Naive thymus-derived CD4-positive, alpha-beta T cell (primary cell): ENCODE data around the gene APOL4. TPM values are rescaled to one million over a fixed set of nuclear protein-coding genes. Genes with fewer than 3 reads are reported as not detected.
"Not testable (repeated sequence)": the region's sequence is repeated elsewhere in the genome, so short reads cannot be mapped to it uniquely, and the experiment has no call there.

Experiments used
- ATAC-seq: fragments of 150-1000 bp; cut with Tn5 transposase; 2 replicates; pipeline ENCODE4 v1.10.0; 2021; ENCODE audit warnings: mild to moderate bottlenecking, moderate library complexity
- CTCF ChIA-PET: fragments of 350-600 bp; sonication (Branson Sonifier 250); formaldehyde crosslinking; loops from one replicate; lab custom pipeline; 2021; ENCODE audit warnings: antibody characterized with exemption; lab: Charles Lee
- POLR2A ChIA-PET: fragments of 350-600 bp; sonication (Branson Sonifier 250); formaldehyde crosslinking; loops from one replicate; lab custom pipeline; 2021; ENCODE audit warnings: antibody characterized with exemption, inconsistent platforms; lab: Charles Lee
- DNase-seq, 9 donors: peaks; one replicate each; pipeline versions ENCODE4 v3.0.0 to v3.0.0-alpha.2; 2020 to 2022; ENCODE audit warnings: mixed read lengths in 1 of 9
- H3K27ac ChIP-seq: one replicate; pipeline ENCODE4 v1.7.0; 2013; ENCODE audit warnings: mild to moderate bottlenecking, low read depth, low read length, moderate library complexity
- H3K27me3 ChIP-seq, 2 donors: one replicate each; pipeline ENCODE4 v1.7.0; 2013; ENCODE audit warnings: low read length in 2 of 2, mild to moderate bottlenecking in 2 of 2, moderate library complexity in 2 of 2; ENCODE audit not compliant: control insufficient read depth in 2 of 2, insufficient read depth in 2 of 2
- H3K36me3 ChIP-seq, 3 experiments: 1 replicate in 2 of 3; 2 replicates in 1 of 3; pipeline ENCODE4 v1.7.0; 2013; ENCODE audit warnings: low read length in 3 of 3, mild to moderate bottlenecking in 3 of 3, moderate library complexity in 1 of 3; ENCODE audit not compliant: insufficient read depth in 3 of 3, control insufficient read depth in 2 of 3
- H3K4me1 ChIP-seq, 2 donors: one replicate each; pipeline ENCODE4 v1.7.0; 2013; ENCODE audit warnings: low read length in 2 of 2, mild to moderate bottlenecking in 2 of 2, moderate library complexity in 1 of 2; ENCODE audit not compliant: control insufficient read depth in 2 of 2, insufficient read depth in 2 of 2
- H3K4me3 ChIP-seq: 2 replicates; pipeline ENCODE4 v1.7.0; 2013; ENCODE audit warnings: mild to moderate bottlenecking, low read length
- H3K9me3 ChIP-seq, 3 experiments: 1 replicate in 2 of 3; 2 replicates in 1 of 3; pipeline ENCODE4 v1.7.0; 2013; ENCODE audit warnings: low read length in 3 of 3; ENCODE audit not compliant: control insufficient read depth in 2 of 3
- H3K27ac Mint-ChIP-seq, 9 donors: one replicate each; pipeline ENCODE4 v1.8.0; 2020 to 2022; ENCODE audit warnings: mixed read lengths in 9 of 9, mild to moderate bottlenecking in 8 of 9, moderate library complexity in 5 of 9, inconsistent platforms in 2 of 9
- H3K27me3 Mint-ChIP-seq, 5 donors: one replicate each; pipeline ENCODE4 v1.8.0; 2021 to 2022; ENCODE audit warnings: mixed read lengths in 5 of 5, mild to moderate bottlenecking in 1 of 5
- H3K36me3 Mint-ChIP-seq, 5 donors: one replicate each; pipeline ENCODE4 v1.8.0; 2020 to 2022; ENCODE audit warnings: mixed read lengths in 5 of 5, mild to moderate bottlenecking in 3 of 5, inconsistent platforms in 1 of 5
- H3K4me1 Mint-ChIP-seq, 7 donors: one replicate each; pipeline ENCODE4 v1.8.0; 2020 to 2022; ENCODE audit warnings: mixed read lengths in 7 of 7, mild to moderate bottlenecking in 3 of 7, inconsistent platforms in 1 of 7
- H3K4me3 Mint-ChIP-seq, 10 donors: one replicate each; pipeline ENCODE4 v1.8.0; 2020 to 2022; ENCODE audit warnings: mild to moderate bottlenecking in 10 of 10, mixed read lengths in 10 of 10, moderate library complexity in 6 of 10, inconsistent platforms in 2 of 10
- H3K9me3 Mint-ChIP-seq, 11 donors: one replicate each; pipeline ENCODE4 v1.8.0; 2020 to 2022; ENCODE audit warnings: mixed read lengths in 11 of 11, mild to moderate bottlenecking in 4 of 11, inconsistent platforms in 1 of 11, moderate library complexity in 1 of 11
- intact Hi-C, 2 donors: fragments of 100-400 bp; cut with micrococcal nuclease; formaldehyde crosslinking; loops; one replicate each; pipeline ENCODE4 v1.15.1; 2023
- polyA plus RNA-seq, 2 donors: library from polyadenylated mRNA; unstranded; fragments of 300-500 nt; fragmentation: Illumina TruSeq; gene quantifications; one replicate each; pipeline ENCODE4 v1.2.3, GENCODE V29; 2021
- total RNA-seq, 6 experiments: library from RNA in 5 of 6; stranded (reverse) in 5 of 6; gene quantifications; 1 replicate in 5 of 6; 2 replicates in 1 of 6; pipeline ENCODE4 v1.2.3 and lab custom pipeline; 2021 to 2026

Gene APOL4
- total and polyA plus RNA-seq, 7 experiments from 2014 or later: 1.2 TPM; not detected in 6

DNA sequence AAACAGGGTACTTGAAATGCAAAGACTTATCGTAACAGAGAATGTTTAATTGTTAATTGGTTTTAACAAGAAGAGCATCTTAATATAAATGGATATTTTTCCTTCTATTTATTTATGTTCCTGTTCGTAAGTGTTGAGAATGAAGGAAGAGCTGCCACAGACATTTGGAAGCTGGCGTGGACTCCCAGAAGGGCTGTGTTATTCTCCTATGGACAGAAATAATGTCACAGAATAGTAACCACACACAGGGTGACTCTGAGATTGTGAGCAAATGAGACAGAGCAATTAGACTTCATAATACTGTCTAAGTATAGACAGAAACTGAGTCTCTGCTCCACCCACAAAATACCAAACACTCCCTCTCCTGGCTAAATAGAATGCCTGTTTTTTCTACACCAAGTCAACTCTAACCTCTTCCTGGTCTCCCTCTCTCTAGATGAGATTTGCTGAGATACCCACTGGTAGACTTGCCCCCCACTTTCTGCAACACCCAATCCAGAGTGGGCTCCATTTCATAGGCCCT, 47.1 kb downstream of the APOL4 start:
- Histone ChIP-seq H3K4me1 (peaks cover 60 to 80% of the 10 kb centered on the region in 2 donors), H3K4me3 (no peak overlapping the region), H3K9me3 (no peaks in the 10 kb centered on the region), H3K27ac (peak overlapping the region; percentile 96), H3K27me3 (no peaks in the 10 kb centered on the region), H3K36me3 (peaks cover 3 to 11% (median 6%) of the 10 kb centered on the region in 3 experiments)
- H3K4me3 Mint-ChIP-seq: peak overlapping the region; percentile 49 to 98 (median 94)
- peaks cover 0 to 8% (median 3%) of the 10 kb centered on the region in 11 donors for H3K9me3 Mint-ChIP-seq
- CTCF ChIA-PET: interaction anchor here (1.2 kb wide), 1 partner anchor 27 kb away, joined by 6 read pairs; no protein-coding TSS in a partner anchor
- ATAC-seq: no peak
- intact Hi-C loops: no loop called here
- DNase-seq: no peak
- H3K4me1 Mint-ChIP-seq: peaks cover 77 to 100% (median 90%) of the 10 kb centered on the region in 7 donors
- POLR2A ChIA-PET: interaction anchor here (1.5 kb wide), 1 partner anchor 10 kb away, joined by 5 read pairs; no protein-coding TSS in a partner anchor
- no peaks in the 10 kb centered on the region for H3K27me3 Mint-ChIP-seq
- peaks cover 13 to 80% (median 38%) of the 10 kb centered on the region in 5 donors for H3K36me3 Mint-ChIP-seq
- peak overlapping the region; percentile 67 to 99 (median 98) for H3K27ac Mint-ChIP-seq

DNA sequence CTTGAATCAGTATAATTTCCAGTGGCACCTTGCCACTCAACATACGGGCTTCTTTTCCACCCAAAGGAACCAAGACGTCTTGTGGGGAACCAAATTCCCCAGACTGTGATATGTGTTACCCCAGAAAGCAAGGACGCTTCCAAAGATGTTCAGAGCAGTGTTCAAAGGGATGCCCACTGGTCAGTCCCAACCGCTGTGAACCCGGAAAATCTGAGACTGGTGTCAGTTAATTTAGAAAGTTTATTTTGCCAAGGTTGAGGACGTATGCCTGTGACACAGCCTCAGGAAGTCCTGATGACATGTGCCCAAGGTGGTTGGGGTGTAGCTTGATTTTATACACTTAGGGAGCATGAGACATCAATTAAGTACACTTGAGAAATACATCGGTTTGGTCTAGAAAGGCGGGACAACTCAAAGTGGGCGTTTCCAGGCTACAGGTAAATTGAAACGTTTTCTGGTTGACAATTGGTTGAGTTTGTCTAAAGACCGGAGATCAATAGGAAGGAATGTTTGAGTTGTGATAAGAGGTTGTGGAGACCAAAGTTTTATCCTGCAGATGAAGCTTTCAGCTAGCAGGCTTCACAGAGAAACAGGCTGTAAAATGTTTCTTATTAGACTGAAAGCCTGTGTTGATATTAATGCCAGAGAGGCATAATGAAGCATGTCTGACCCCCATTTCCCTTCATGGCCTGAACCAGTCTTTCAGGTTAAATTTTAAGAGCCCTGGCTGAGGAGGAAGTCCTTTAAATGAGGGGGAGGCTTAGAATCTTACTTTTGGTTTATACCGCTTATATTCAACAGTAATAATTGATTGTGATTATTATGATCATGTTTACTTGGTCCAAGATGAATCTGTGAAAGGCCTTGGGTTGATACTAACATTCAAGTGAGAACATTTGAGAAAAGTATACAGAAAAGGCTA, 47.8 kb downstream of the APOL4 start:
- Mint-ChIP-seq H3K4me3 (peak overlapping the region in 9 of 10 donors; percentile 41 to 98 (median 79)), H3K27ac (peak overlapping the region in 8 of 9 donors; percentile 96 to 99 (median 98)), H3K4me1 (peaks cover 70 to 96% (median 86%) of the 10 kb centered on the region in 7 donors), H3K9me3 (peaks cover 0 to 8% (median 3%) of the 10 kb centered on the region in 11 donors), H3K36me3 (peaks cover 13 to 73% (median 40%) of the 10 kb centered on the region in 5 donors), H3K27me3 (no peaks in the 10 kb centered on the region)
- H3K27me3 ChIP-seq: no peaks in the 10 kb centered on the region
- no peak for ATAC-seq
- peak overlapping the region; percentile 96 for H3K27ac ChIP-seq
- intact Hi-C loops: no loop called here
- ChIA-PET POLR2A (interaction anchor here (1.0 to 2.6 kb wide), 2 partner anchors 10 to 125 kb away, joined by 3 to 12 read pairs; no protein-coding TSS in a partner anchor), CTCF (interaction anchor here (1.1 to 1.4 kb wide), 2 partner anchors 26 to 28 kb away, joined by 3 to 5 read pairs; no protein-coding TSS in a partner anchor)
- H3K4me1 ChIP-seq: peaks cover 63 to 76% of the 10 kb centered on the region in 2 donors
- H3K4me3 ChIP-seq: no peak overlapping the region
- no peak for DNase-seq
- H3K9me3 ChIP-seq: no peaks in the 10 kb centered on the region
- H3K36me3 ChIP-seq: peaks cover 5 to 18% (median 13%) of the 10 kb centered on the region in 3 experiments

DNA sequence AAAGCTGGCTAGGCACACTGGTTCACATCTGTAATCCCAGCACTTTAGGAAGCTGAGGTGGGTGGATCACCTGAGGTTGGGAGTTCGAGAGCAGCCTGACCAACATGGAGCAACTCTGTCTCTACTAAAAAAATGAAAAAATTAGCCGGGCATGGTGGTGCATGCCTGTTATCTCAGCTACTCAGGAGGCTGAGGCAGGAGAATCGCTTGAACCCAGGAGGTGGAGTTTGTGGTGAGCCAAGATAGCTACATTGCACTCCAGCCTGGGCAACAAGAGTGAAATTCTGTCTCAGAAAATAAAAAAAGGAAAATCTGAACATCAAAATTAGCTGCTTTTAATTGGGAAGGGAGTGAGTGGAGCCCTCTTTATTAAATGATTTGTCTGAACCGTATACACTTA, 48.8 kb downstream of the APOL4 start:
- Histone ChIP-seq H3K36me3 (peaks cover 13 to 28% (median 21%) of the 10 kb centered on the region in 3 experiments), H3K4me1 (peaks cover 64 to 68% of the 10 kb centered on the region in 2 donors), H3K27ac (peak overlapping the region; percentile 96)
- Mint-ChIP-seq H3K27ac (peak overlapping the region in 8 of 9 donors; percentile 25 to 99 (median 94)), H3K4me3 (peak overlapping the region in 5 of 10 donors; percentile 20 to 98 (median 72)), H3K4me1 (peaks cover 62 to 92% (median 88%) of the 10 kb centered on the region in 7 donors), H3K36me3 (peaks cover 18 to 71% (median 49%) of the 10 kb centered on the region in 5 donors)
- ATAC-seq, DNase-seq, H3K27me3 Mint-ChIP-seq, H3K9me3 Mint-ChIP-seq, H3K27me3 ChIP-seq, H3K4me3 ChIP-seq, H3K9me3 ChIP-seq, intact Hi-C loops: not testable (repeated sequence)
- ChIA-PET CTCF (interaction anchor here (0.8 to 1.4 kb wide), 3 partner anchors 27 to 86 kb away, joined by 3 to 5 read pairs (median 3); partner anchors contain the start of gene APOL2), POLR2A (interaction anchor here (1.0 to 2.6 kb wide), 2 partner anchors 11 to 126 kb away, joined by 3 to 12 read pairs; no protein-coding TSS in a partner anchor)

DNA sequence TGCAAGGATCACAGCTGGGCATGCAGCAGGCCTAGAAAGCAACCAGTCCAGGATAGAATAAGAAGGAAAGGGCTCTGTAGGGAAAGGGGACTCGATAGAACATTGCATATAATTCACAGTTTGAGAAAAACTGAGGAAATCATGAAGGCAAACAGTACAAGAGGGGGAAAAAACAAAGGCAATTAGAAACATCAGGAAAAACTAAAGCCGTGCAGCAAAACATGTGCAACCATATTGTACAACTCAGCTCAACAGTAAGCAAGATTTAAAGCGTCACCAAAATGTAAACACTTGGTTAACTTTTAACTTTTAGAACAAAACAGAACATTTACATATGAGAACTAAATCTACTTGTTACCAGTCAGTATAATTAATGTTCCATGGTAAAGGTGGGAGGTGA, 49.5 kb downstream of the APOL4 start:
- Histone ChIP-seq H3K4me1 (peaks cover 61 to 64% of the 10 kb centered on the region in 2 donors), H3K36me3 (peaks cover 20 to 35% (median 29%) of the 10 kb centered on the region in 3 experiments), H3K9me3 (no peaks in the 10 kb centered on the region), H3K4me3 (no peak overlapping the region), H3K27me3 (no peaks in the 10 kb centered on the region), H3K27ac (no peak overlapping the region)
- ATAC-seq: no peak
- ChIA-PET POLR2A (interaction anchor here (2.6 kb wide), 1 partner anchor 12 kb away, joined by 12 read pairs; no protein-coding TSS in a partner anchor), CTCF (interaction anchor here (0.8 to 1.4 kb wide), 5 partner anchors 8 to 87 kb away, joined by 3 to 5 read pairs (median 5); partner anchors contain the start of genes APOL2 and APOL3)
- H3K27ac Mint-ChIP-seq: peak overlapping the region; percentile 30 to 99 (median 89)
- peaks cover 17 to 66% (median 52%) of the 10 kb centered on the region in 5 donors for H3K36me3 Mint-ChIP-seq
- H3K27me3 Mint-ChIP-seq: no peaks in the 10 kb centered on the region
- DNase-seq: no peak
- peaks cover 0 to 8% (median 3%) of the 10 kb centered on the region in 11 donors for H3K9me3 Mint-ChIP-seq
- peaks cover 55 to 86% (median 82%) of the 10 kb centered on the region in 7 donors for H3K4me1 Mint-ChIP-seq
- intact Hi-C loops: no loop called here
- peak overlapping the region; percentile 0 to 98 (median 64) for H3K4me3 Mint-ChIP-seq

DNA sequence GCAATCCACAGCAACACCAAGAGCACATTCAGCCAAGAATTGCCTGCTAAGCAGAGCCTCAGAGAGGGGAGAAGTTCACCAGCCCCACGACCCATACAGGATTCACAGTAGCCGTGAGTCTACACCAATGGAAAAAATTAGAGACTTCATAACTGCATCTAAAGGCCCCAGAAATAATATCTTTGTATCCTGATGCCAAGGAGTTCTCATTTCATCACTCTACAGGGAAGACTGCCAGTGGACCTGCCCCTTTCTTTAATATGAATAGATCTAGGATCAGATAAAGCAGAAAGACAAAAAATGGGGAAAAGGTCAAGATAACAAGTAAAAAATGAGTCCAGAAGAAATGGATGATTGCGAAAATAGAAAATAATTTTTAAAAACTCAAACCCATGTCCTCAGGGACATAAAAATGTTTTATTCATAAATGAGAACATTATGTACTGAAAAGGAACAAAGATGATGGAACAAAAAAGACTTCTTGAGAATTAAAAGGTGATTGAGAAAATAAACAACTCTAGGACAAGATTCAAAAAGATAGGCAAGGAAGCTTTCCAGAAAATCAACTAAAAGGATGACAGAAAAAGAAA, 50.5 kb downstream of the APOL4 start:
- H3K36me3 Mint-ChIP-seq: peaks cover 13 to 60% (median 50%) of the 10 kb centered on the region in 5 donors
- peaks cover 45 to 79% (median 75%) of the 10 kb centered on the region in 7 donors for H3K4me1 Mint-ChIP-seq
- peaks cover 0 to 8% (median 2%) of the 10 kb centered on the region in 11 donors for H3K9me3 Mint-ChIP-seq
- Histone ChIP-seq H3K4me3 (no peak overlapping the region), H3K4me1 (peaks cover 56 to 60% of the 10 kb centered on the region in 2 donors), H3K27ac (peak overlapping the region; percentile 25), H3K36me3 (peaks cover 20 to 41% (median 29%) of the 10 kb centered on the region in 3 experiments), H3K9me3 (no peaks in the 10 kb centered on the region), H3K27me3 (no peaks in the 10 kb centered on the region)
- no peaks in the 10 kb centered on the region for H3K27me3 Mint-ChIP-seq
- peak overlapping the region in 8 of 9 donors; percentile 72 to 99 (median 90) for H3K27ac Mint-ChIP-seq
- CTCF ChIA-PET: interaction anchor here (1.2 to 1.4 kb wide), 3 partner anchors 9 to 27 kb away, joined by 4 to 5 read pairs (median 5); partner anchors contain the start of gene APOL3
- DNase-seq (no peak), ATAC-seq (no peak)
- POLR2A ChIA-PET: interaction anchor here (2.6 kb wide), 1 partner anchor 13 kb away, joined by 12 read pairs; no protein-coding TSS in a partner anchor
- peak overlapping the region in 9 of 10 donors; percentile 11 to 98 (median 56) for H3K4me3 Mint-ChIP-seq
- intact Hi-C loops: no loop called here
